DMS79 treated with DMSO at 0.1 percent for 48 hours (cell line): Measurements from ENCODE around the gene VCAM1.
"Not testable (repeated sequence)": the region's sequence is repeated elsewhere in the genome, so short reads cannot be mapped to it uniquely, and the experiment has no call there.

Source experiments
- DNase-seq: peaks from one replicate; lab custom pipeline; 2025; lab: John Stamatoyannopoulos, UW

VCAM1 gene

DNA sequence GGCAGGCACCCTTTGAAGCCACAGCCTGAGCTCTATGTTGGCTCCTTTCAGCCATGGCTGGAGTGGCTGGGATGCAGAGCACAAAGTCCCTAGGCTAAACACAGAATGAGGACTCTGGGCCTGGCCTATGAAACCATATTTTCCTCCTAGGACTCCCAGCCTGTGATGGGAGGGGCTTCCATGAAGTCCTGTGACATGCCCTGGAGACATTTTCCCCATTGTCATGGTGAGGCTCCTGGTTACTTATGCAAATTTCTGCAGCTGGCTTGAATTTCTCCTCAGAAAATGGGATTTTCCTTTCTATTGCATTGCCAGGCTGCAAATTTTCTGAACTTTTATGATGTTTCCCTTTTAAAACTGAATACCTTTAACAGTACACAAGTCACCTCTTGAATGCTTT, 61.3 kb downstream of the VCAM1 start:
- no peak for DNase-seq

DNA sequence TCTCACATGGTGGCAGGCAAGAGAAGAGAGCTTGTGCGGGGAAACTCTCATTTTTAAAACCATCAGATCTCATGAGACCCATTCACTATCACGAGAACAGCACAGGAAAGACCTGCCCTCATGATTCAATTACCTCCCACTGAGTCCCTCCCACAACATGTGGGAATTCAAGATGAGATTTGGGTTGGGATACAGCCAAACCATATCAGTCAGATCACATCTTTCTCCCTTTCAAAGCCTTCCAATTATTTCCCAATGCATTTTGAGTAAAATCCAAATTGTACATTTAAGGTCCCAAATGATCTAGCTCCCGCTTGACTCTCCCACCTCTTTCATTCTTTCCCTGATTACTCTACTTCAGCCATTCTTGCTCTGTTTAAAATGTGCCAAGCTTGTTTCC, 62.2 kb downstream of the VCAM1 start:
- not testable (repeated sequence) for DNase-seq

DNA sequence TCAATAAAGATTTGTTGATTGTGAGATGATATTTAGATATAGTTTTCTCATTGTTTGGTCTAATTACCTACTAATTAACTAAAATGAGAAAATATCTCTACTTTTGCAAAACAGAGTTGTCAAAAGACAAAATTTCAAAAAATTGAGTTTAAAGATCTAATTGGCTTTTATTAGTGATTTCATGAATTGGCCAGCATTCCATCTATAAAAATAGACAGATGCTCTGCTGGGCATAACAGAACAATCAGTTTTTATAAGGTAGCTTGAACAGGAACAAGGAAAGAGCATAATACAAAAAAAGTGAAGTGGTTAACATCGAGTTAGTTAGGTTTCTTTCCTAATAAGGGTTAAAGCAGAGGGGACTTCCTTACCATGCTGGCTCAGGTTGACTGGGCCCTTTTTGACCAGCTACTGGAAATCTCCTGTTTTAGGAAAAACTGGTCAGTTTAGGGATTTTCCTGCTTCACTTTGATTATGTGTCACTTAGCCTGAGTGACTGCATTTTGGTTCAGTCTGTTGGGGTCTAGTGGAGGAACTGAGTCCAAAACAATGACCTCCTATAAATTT, 63.0 kb downstream of the VCAM1 start:
- no peak for DNase-seq

DNA sequence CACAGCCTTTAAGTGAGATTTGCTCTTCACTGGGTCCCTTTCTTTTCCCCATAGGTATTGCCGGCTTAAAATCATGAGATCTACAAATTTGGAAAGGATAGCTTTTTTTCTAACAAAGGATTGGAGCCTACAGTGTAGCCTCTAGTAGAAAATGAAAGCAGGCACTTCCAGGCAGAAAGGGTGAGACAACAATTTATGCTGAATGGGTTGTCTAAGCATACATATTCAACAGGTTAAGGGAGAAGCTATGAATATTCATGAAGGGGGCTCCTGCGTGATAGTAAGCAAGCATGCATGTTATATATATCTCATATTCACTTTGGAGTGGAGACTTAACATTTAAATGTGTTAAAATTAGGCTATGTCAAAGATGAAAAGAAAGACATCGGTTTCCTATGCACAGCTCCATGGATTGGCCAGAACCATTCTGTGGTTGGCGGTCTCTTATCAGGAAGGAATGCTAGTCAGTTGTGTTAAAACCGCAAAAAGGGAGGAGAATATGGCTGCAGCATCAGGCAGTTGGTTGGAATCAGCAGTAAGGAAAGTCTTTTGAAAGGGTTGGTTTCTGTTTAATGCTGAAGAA, 66.0 kb downstream of the VCAM1 start:
- no peak for DNase-seq

DNA sequence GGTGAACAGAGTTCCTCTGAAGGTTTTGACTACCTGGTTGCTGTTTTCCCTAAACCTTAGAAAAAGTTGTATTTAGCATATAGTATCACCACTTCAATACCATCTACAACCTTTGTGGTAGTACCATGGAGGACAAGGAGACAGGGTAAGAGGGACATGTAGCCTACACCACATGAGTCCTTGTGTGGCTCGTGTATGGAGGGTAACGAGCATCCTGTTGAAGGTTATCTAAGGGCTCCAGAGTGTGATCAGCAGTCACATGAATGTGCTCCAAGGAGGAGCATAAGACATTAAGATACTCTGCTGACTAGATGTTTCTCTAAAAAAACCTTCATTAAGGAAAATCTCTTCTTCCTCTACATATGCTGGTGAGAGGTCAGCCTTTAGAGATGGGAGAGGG, 67.3 kb downstream of the VCAM1 start:
- DNase-seq, result no peak
